ENCODE measurements around the gene MDFIC.
A peak's percentile ranks its signal among the peaks of the same experiment; 100 is the strongest.

Gene MDFIC

GRCh38 chr7:114943953-114944744 lies 22.3 kb downstream of the MDFIC start:
- DNase-seq (ENCODE audit: low read depth): no peak
- TF ChIP-seq CTCF (conservative IDR thresholded peaks at IDR 0.05; ENCODE audit: low read depth, low read length): no peak
- H3K4me3 ChIP-seq (ENCODE audit: low read depth, low read length): no peak overlapping the region

GRCh38 chr7:114944745-114945625 lies 23.1 kb downstream of the MDFIC start:
- TF ChIP-seq CTCF (conservative IDR thresholded peaks at IDR 0.05; ENCODE audit: low read depth, low read length): no peak
- DNase-seq (ENCODE audit: low read depth): peak; percentile 88
- peak overlapping the region; percentile 47 for H3K4me3 ChIP-seq (ENCODE audit: low read depth, low read length)

GRCh38 chr7:114949231-114949630 lies 27.3 kb downstream of the MDFIC start:
- no peak overlapping the region for H3K4me3 ChIP-seq (ENCODE audit: low read depth, low read length)
- TF ChIP-seq CTCF (conservative IDR thresholded peaks at IDR 0.05; ENCODE audit: low read depth, low read length): no peak
- DNase-seq (ENCODE audit: low read depth): peak; percentile 42

- no peak for TF ChIP-seq CTCF (conservative IDR thresholded peaks at IDR 0.05; ENCODE audit: low read depth, low read length)
- no peak for DNase-seq (ENCODE audit: low read depth)
- no peak overlapping the region for H3K4me3 ChIP-seq (ENCODE audit: low read depth, low read length)
Measured at GRCh38 chr7:114952296-114952695, 30.4 kb downstream of the MDFIC start.

- DNase-seq (ENCODE audit: low read depth): no peak
- no peak overlapping the region for H3K4me3 ChIP-seq (ENCODE audit: low read depth, low read length)
- TF ChIP-seq CTCF (conservative IDR thresholded peaks at IDR 0.05; ENCODE audit: low read depth, low read length): peak; percentile 16
Measured at GRCh38 chr7:114953724-114954123, 31.8 kb downstream of the MDFIC start.

GRCh38 chr7:114956702-114957101 lies 34.8 kb downstream of the MDFIC start:
- no peak overlapping the region for H3K4me3 ChIP-seq (ENCODE audit: low read depth, low read length)
- TF ChIP-seq CTCF (conservative IDR thresholded peaks at IDR 0.05; ENCODE audit: low read depth, low read length): no peak
- no peak for DNase-seq (ENCODE audit: low read depth)
